ENCODE data around the gene GSTM2.

GSTM2 gene

GRCh38 chr1:109718495-109718894 lies 50.6 kb downstream of the GSTM2 start:
- DNase-seq = no peak

- no peak for DNase-seq
These were observed 51.5 kb downstream of the GSTM2 start for GRCh38 chr1:109719337-109719837.

GRCh38 chr1:109721042-109721441 lies 53.2 kb downstream of the GSTM2 start:
- DNase-seq = no peak

GRCh38 chr1:109721971-109722370 lies 54.1 kb downstream of the GSTM2 start:
- no peak for DNase-seq

- no peak for DNase-seq
These were observed 55.2 kb downstream of the GSTM2 start for GRCh38 chr1:109722908-109723691.
